GM21360 (cell line): ENCODE data around the gene C2CD4C.
"Not testable (repeated sequence)": the region's sequence is repeated elsewhere in the genome, so short reads cannot be mapped to it uniquely, and the experiment has no call there.

Experiments used
- ATAC-seq: cut with Tn5 transposase; IDR thresholded peaks from one replicate; pipeline ENCODE4 v1.9.1; 2021; ENCODE audit warnings: mild to moderate bottlenecking, moderate library complexity; ENCODE audit not compliant: unreplicated experiment

The C2CD4C gene

GRCh38 chr19:408902-409515, at the start of gene C2CD4C:
C2CD4C (minus strand) TSS chr19:409147; CDS start chr19:408361, 786 bp downstream.
- no peak for ATAC-seq

- no peak for ATAC-seq
These were observed 49.4 kb upstream of the C2CD4C start for GRCh38 chr19:458091-459042.

- no peak for ATAC-seq
These were observed 48.7 kb upstream of the C2CD4C start for GRCh38 chr19:457636-458035.

- ATAC-seq, result no peak
These were observed 47.7 kb upstream of the C2CD4C start for GRCh38 chr19:456547-457110.

- ATAC-seq, result no peak
These were observed 47.1 kb upstream of the C2CD4C start for GRCh38 chr19:455851-456546.

- ATAC-seq, result no peak
These were observed 46.2 kb upstream of the C2CD4C start for GRCh38 chr19:455031-455705.

GRCh38 chr19:453606-454005, 44.7 kb upstream of the C2CD4C start:
- no peak for ATAC-seq

GRCh38 chr19:452829-453228, 43.9 kb upstream of the C2CD4C start:
- no peak for ATAC-seq

GRCh38 chr19:450912-451481, 42.0 kb upstream of the C2CD4C start:
- ATAC-seq, result not testable (repeated sequence)

GRCh38 chr19:449916-450315, 41.0 kb upstream of the C2CD4C start:
- ATAC-seq, result no peak

- no peak for ATAC-seq
These were observed 39.0 kb upstream of the C2CD4C start for GRCh38 chr19:447816-448560.

GRCh38 chr19:447064-447426, 38.1 kb upstream of the C2CD4C start:
- no peak for ATAC-seq

- ATAC-seq, result no peak
These were observed 35.8 kb upstream of the C2CD4C start for GRCh38 chr19:444677-445210.

- ATAC-seq, result no peak
These were observed 34.1 kb upstream of the C2CD4C start for GRCh38 chr19:443005-443404.

GRCh38 chr19:442085-442484, 33.1 kb upstream of the C2CD4C start:
- no peak for ATAC-seq

- no peak for ATAC-seq
These were observed 32.4 kb upstream of the C2CD4C start for GRCh38 chr19:441213-441836.

- ATAC-seq, result no peak
These were observed 31.7 kb upstream of the C2CD4C start for GRCh38 chr19:440391-441212.
